ENCODE results near the gene DAPK1. TPM values are rescaled to one million over a fixed set of nuclear protein-coding genes. Genes with fewer than 3 reads are reported as not detected.

The DAPK1 gene
- total and polyA plus RNA-seq, 10 of the 15 experiments (the other 5 are each of a cell fraction or from before 2014, with no cell fraction given), result 8.2 to 94.7 (median 51.6) TPM

- TF ChIP-seq, protein P1, sequence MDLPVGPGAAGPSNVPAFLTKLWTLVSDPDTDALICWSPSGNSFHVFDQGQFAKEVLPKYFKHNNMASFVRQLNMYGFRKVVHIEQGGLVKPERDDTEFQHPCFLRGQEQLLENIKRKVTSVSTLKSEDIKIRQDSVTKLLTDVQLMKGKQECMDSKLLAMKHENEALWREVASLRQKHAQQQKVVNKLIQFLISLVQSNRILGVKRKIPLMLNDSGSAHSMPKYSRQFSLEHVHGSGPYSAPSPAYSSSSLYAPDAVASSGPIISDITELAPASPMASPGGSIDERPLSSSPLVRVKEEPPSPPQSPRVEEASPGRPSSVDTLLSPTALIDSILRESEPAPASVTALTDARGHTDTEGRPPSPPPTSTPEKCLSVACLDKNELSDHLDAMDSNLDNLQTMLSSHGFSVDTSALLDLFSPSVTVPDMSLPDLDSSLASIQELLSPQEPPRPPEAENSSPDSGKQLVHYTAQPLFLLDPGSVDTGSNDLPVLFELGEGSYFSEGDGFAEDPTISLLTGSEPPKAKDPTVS (IDR thresholded peaks at IDR 0.05; ENCODE audit: low read depth, low read length), result no peak
- no peak for TF ChIP-seq NFYB (IDR thresholded peaks at IDR 0.05; ENCODE audit: insufficient read depth, low read depth, low read length)
- TF ChIP-seq, protein P2, sequence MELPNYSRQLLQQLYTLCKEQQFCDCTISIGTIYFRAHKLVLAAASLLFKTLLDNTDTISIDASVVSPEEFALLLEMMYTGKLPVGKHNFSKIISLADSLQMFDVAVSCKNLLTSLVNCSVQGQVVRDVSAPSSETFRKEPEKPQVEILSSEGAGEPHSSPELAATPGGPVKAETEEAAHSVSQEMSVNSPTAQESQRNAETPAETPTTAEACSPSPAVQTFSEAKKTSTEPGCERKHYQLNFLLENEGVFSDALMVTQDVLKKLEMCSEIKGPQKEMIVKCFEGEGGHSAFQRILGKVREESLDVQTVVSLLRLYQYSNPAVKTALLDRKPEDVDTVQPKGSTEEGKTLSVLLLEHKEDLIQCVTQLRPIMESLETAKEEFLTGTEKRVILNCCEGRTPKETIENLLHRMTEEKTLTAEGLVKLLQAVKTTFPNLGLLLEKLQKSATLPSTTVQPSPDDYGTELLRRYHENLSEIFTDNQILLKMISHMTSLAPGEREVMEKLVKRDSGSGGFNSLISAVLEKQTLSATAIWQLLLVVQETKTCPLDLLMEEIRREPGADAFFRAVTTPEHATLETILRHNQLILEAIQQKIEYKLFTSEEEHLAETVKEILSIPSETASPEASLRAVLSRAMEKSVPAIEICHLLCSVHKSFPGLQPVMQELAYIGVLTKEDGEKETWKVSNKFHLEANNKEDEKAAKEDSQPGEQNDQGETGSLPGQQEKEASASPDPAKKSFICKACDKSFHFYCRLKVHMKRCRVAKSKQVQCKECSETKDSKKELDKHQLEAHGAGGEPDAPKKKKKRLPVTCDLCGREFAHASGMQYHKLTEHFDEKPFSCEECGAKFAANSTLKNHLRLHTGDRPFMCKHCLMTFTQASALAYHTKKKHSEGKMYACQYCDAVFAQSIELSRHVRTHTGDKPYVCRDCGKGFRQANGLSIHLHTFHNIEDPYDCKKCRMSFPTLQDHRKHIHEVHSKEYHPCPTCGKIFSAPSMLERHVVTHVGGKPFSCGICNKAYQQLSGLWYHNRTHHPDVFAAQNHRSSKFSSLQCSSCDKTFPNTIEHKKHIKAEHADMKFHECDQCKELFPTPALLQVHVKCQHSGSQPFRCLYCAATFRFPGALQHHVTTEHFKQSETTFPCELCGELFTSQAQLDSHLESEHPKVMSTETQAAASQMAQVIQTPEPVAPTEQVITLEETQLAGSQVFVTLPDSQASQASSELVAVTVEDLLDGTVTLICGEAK (IDR thresholded peaks at IDR 0.05; ENCODE audit: borderline replicate concordance), result no peak
- no peak for TF ChIP-seq MYC (IDR thresholded peaks at IDR 0.05; ENCODE audit: insufficient read depth, insufficient read length, insufficient replicate concordance, low read length, severe bottlenecking)
- no peak for TF ChIP-seq WRNIP1 (IDR thresholded peaks at IDR 0.05; ENCODE audit: borderline replicate concordance, low read depth, low read length)
- no peak for TF ChIP-seq ZBTB33 (IDR thresholded peaks at IDR 0.05)
- no peak for TF ChIP-seq PKNOX1 (IDR thresholded peaks at IDR 0.05)
- TF ChIP-seq POLR2AphosphoS2 (IDR thresholded peaks at IDR 0.05; ENCODE audit: low read depth, low read length), result no peak
- TF ChIP-seq, protein P3, sequence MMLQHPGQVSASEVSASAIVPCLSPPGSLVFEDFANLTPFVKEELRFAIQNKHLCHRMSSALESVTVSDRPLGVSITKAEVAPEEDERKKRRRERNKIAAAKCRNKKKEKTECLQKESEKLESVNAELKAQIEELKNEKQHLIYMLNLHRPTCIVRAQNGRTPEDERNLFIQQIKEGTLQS (IDR thresholded peaks at IDR 0.05; ENCODE audit: borderline replicate concordance, extremely low read depth, low read depth, low read length), result no peak
- TF ChIP-seq CEBPZ (IDR thresholded peaks at IDR 0.05; ENCODE audit: low read depth, low read length), result no peak
- TF ChIP-seq IKZF2 (IDR thresholded peaks at IDR 0.05), result no peak
- no peak for TF ChIP-seq SMAD1 (IDR thresholded peaks at IDR 0.05; ENCODE audit: low read depth, partially characterized antibody)
- TF ChIP-seq SMAD5 (IDR thresholded peaks at IDR 0.05; ENCODE audit: low read depth), result no peak
- no peak for TF ChIP-seq ETV6 (conservative IDR thresholded peaks at IDR 0.05 in 1 of 2, IDR thresholded peaks at IDR 0.05 in 1 of 2; ENCODE audit: borderline replicate concordance in 1 of 2, low read depth in 1 of 2)
Observed at GRCh38 chr9:87581949-87582637, 84.4 kb downstream of the DAPK1 start (continued).
